ENCODE measurements around the gene DFFA. TPM values are rescaled to one million over a fixed set of nuclear protein-coding genes. Genes with fewer than 3 reads are reported as not detected.

The DFFA gene
- total RNA-seq, 1 donor from 2014 or later: 58.5 TPM

DNA sequence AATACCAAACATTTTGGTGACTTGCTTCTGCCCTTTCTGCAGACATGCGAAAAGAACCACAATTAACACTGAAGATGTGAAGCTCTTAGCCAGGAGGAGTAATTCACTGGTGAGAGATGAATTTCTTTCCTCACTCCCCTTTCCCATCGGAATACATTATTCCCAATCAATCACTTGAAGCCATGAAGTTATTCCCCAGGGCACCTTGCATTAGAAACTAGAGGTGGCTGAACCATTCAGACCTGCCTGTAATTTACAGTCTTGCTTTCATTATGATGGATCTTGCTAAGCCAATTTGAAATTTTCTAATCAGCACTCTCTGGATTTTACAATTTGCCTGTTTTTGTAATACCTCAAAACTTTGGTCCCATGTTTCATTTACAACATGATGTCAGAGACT, 32.0 kb downstream of the DFFA start:
- no peak overlapping the region for H3K4me3 Mint-ChIP-seq
- no peak overlapping the region for H2AFZ ChIP-seq (replicated peaks)

DNA sequence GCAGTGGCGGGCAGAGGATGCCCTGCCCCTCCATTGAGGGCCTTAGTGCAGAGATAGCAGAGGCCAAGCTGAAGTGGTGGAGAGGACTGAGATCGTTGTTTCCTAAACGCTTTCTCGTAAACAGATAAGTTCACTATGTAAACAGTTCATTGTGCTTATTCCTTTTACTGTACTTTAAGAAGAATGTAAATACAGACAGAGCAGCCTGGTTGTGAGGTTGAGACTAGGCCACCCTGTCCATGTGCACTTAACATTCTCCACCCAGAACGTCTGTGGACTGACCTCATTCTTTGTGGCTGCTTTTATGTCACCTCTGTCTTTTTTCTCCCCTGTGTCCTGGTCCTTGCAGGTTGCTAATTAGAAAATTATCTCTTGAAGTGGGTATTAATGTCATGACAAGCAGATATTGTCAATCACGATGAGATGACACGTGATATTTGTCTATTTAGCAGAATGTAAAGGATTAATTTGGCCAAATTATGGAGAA, 33.6 kb downstream of the DFFA start:
- TF ChIP-seq, protein P1, sequence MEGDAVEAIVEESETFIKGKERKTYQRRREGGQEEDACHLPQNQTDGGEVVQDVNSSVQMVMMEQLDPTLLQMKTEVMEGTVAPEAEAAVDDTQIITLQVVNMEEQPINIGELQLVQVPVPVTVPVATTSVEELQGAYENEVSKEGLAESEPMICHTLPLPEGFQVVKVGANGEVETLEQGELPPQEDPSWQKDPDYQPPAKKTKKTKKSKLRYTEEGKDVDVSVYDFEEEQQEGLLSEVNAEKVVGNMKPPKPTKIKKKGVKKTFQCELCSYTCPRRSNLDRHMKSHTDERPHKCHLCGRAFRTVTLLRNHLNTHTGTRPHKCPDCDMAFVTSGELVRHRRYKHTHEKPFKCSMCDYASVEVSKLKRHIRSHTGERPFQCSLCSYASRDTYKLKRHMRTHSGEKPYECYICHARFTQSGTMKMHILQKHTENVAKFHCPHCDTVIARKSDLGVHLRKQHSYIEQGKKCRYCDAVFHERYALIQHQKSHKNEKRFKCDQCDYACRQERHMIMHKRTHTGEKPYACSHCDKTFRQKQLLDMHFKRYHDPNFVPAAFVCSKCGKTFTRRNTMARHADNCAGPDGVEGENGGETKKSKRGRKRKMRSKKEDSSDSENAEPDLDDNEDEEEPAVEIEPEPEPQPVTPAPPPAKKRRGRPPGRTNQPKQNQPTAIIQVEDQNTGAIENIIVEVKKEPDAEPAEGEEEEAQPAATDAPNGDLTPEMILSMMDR (IDR thresholded peaks at IDR 0.05): no peak
- TF ChIP-seq EZH2phosphoT487 (IDR thresholded peaks at IDR 0.05) (no peak), EZH2 (IDR thresholded peaks at IDR 0.05) (no peak)
- H3K4me1 ChIP-seq: no peaks in the 10 kb centered on the region
- no peak overlapping the region for H3K4me3 ChIP-seq
- H3K27ac ChIP-seq: no peak overlapping the region
- Mint-ChIP-seq H3K36me3 (peaks cover 4% of the 10 kb centered on the region), H3K27ac (no peak overlapping the region), H3K4me3 (no peak overlapping the region), H3K9me3 (no peaks in the 10 kb centered on the region), H3K4me1 (peaks cover 10% of the 10 kb centered on the region), H3K27me3 (ENCODE audit: insufficient read depth, low read depth) (peaks cover 3% of the 10 kb centered on the region)
- H3K79me2 ChIP-seq (ENCODE audit: low read depth): no peaks in the 10 kb centered on the region
- H3K9me3 ChIP-seq (ENCODE audit: low read depth): no peaks in the 10 kb centered on the region
- H4K20me1 ChIP-seq (ENCODE audit: low read depth): no peaks in the 10 kb centered on the region
- H3F3A ChIP-seq (ENCODE audit: low read depth): no peaks in the 10 kb centered on the region
- no peaks in the 10 kb centered on the region for H3K36me3 ChIP-seq
- DNase-seq (ENCODE audit: low spot score): no peak
- no peak overlapping the region for H3K4me2 ChIP-seq
- H3K9ac ChIP-seq: no peak overlapping the region
- H2AFZ ChIP-seq (replicated peaks): no peak overlapping the region
- no peaks in the 10 kb centered on the region for H3K27me3 ChIP-seq

More for the DNA sequence above, 32.0 kb downstream of the DFFA start:
- no peak overlapping the region for H3K27ac ChIP-seq
- H3K4me3 ChIP-seq: no peak overlapping the region
- no peaks in the 10 kb centered on the region for H3F3A ChIP-seq (ENCODE audit: low read depth)
- no peaks in the 10 kb centered on the region for H3K4me1 ChIP-seq
- no peak overlapping the region for H3K9ac ChIP-seq
- Mint-ChIP-seq H3K4me1 (peaks cover 6% of the 10 kb centered on the region), H3K9me3 (no peaks in the 10 kb centered on the region), H3K36me3 (peaks cover 4% of the 10 kb centered on the region), H3K27ac (no peak overlapping the region), H3K27me3 (ENCODE audit: insufficient read depth, low read depth) (no peaks in the 10 kb centered on the region)
- no peaks in the 10 kb centered on the region for H4K20me1 ChIP-seq (ENCODE audit: low read depth)
- TF ChIP-seq, protein P1 (IDR thresholded peaks at IDR 0.05): no peak
- no peak overlapping the region for H3K4me2 ChIP-seq
- no peaks in the 10 kb centered on the region for H3K27me3 ChIP-seq
- no peaks in the 10 kb centered on the region for H3K36me3 ChIP-seq
- DNase-seq (ENCODE audit: low spot score): no peak
- H3K79me2 ChIP-seq (ENCODE audit: low read depth): no peaks in the 10 kb centered on the region
- no peaks in the 10 kb centered on the region for H3K9me3 ChIP-seq (ENCODE audit: low read depth)

DNA sequence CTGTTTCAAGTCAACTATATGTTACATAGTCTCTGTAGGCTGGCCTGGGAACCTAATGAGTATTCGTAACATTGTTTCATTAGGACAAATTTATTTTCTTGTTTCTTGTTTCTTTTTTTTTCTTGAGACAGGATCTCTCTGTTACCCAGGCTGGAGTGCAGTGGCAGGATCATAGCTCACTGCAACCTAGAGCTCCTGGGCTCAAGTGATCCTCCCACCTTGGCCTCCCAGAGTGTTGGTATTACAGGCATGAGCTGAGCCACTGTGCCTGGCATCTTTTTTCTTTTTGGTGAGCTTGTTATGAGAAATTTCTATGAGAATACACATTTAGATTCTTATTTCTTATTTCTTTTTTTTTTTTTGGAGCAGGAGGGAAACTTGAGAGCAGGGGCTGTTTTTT, 35.3 kb downstream of the DFFA start:
- Mint-ChIP-seq H3K27me3 (ENCODE audit: insufficient read depth, low read depth) (peaks cover 3% of the 10 kb centered on the region), H3K4me3 (no peak overlapping the region), H3K27ac (no peak overlapping the region), H3K36me3 (peaks cover 8% of the 10 kb centered on the region), H3K9me3 (no peaks in the 10 kb centered on the region), H3K4me1 (peaks cover 22% of the 10 kb centered on the region)
- DNase-seq (ENCODE audit: low spot score): no peak
- Histone ChIP-seq H4K20me1 (ENCODE audit: low read depth) (no peaks in the 10 kb centered on the region), H3F3A (ENCODE audit: low read depth) (no peaks in the 10 kb centered on the region), H3K4me3 (no peak overlapping the region), H3K27ac (no peak overlapping the region), H3K9me3 (ENCODE audit: low read depth) (no peaks in the 10 kb centered on the region), H3K79me2 (ENCODE audit: low read depth) (peaks cover 3% of the 10 kb centered on the region), H3K36me3 (no peaks in the 10 kb centered on the region), H3K4me2 (no peak overlapping the region), H3K9ac (no peak overlapping the region), H3K4me1 (no peaks in the 10 kb centered on the region), H3K27me3 (no peaks in the 10 kb centered on the region), H2AFZ (replicated peaks) (no peak overlapping the region)
- TF ChIP-seq, protein P1 (IDR thresholded peaks at IDR 0.05): no peak
- TF ChIP-seq EZH2 (IDR thresholded peaks at IDR 0.05): no peak
- TF ChIP-seq EZH2phosphoT487 (IDR thresholded peaks at IDR 0.05): no peak

Data from neural progenitor cell (in vitro differentiated cells).